ENCODE measurements around the gene VPREB1.

- TF ChIP-seq, protein P1, sequence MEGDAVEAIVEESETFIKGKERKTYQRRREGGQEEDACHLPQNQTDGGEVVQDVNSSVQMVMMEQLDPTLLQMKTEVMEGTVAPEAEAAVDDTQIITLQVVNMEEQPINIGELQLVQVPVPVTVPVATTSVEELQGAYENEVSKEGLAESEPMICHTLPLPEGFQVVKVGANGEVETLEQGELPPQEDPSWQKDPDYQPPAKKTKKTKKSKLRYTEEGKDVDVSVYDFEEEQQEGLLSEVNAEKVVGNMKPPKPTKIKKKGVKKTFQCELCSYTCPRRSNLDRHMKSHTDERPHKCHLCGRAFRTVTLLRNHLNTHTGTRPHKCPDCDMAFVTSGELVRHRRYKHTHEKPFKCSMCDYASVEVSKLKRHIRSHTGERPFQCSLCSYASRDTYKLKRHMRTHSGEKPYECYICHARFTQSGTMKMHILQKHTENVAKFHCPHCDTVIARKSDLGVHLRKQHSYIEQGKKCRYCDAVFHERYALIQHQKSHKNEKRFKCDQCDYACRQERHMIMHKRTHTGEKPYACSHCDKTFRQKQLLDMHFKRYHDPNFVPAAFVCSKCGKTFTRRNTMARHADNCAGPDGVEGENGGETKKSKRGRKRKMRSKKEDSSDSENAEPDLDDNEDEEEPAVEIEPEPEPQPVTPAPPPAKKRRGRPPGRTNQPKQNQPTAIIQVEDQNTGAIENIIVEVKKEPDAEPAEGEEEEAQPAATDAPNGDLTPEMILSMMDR (conservative IDR thresholded peaks at IDR 0.05; ENCODE audit: low read depth, low read length) = no peak
- no peak for TF ChIP-seq BHLHE40 (IDR thresholded peaks at IDR 0.05; ENCODE audit: low read depth, low read length)
- TF ChIP-seq RFX5 (IDR thresholded peaks at IDR 0.05; ENCODE audit: low read depth, low read length) = no peak
- no peak for TF ChIP-seq MAFK (IDR thresholded peaks at IDR 0.05; ENCODE audit: low read depth, low read length)
- TF ChIP-seq MAZ (IDR thresholded peaks at IDR 0.05; ENCODE audit: borderline replicate concordance, low read depth, low read length) = no peak
- TF ChIP-seq, protein P2, sequence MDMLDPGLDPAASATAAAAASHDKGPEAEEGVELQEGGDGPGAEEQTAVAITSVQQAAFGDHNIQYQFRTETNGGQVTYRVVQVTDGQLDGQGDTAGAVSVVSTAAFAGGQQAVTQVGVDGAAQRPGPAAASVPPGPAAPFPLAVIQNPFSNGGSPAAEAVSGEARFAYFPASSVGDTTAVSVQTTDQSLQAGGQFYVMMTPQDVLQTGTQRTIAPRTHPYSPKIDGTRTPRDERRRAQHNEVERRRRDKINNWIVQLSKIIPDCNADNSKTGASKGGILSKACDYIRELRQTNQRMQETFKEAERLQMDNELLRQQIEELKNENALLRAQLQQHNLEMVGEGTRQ (IDR thresholded peaks at IDR 0.05; ENCODE audit: low read depth, low read length) = no peak
- no peak for TF ChIP-seq POLR2A (IDR thresholded peaks at IDR 0.05; ENCODE audit: low read depth, low read length)
- TF ChIP-seq MXI1 (IDR thresholded peaks at IDR 0.05; ENCODE audit: borderline replicate concordance, low read depth, low read length) = no peak
Measured at GRCh38 chr22:22228421-22228820, 16.2 kb upstream of the VPREB1 start.
